ENCODE data around the gene MEMO1. TPM values are rescaled to one million over a fixed set of nuclear protein-coding genes. Genes with fewer than 3 reads are reported as not detected.
A peak's percentile ranks its signal among the peaks of the same experiment; 100 is the strongest.
"Not testable (repeated sequence)": the region's sequence is repeated elsewhere in the genome, so short reads cannot be mapped to it uniquely, and the experiment has no call there.

MEMO1 gene
- total and polyA plus RNA-seq, 4 donors: 30.7 to 38.5 (median 32.2) TPM

- 90 to 92% methylated on average over 1 of the region's 1 CpG for WGBS, 2 donors
- H3K36me3 ChIP-seq (ENCODE audit: control insufficient read depth in 4 of 4, insufficient read depth in 4 of 4, low read length in 4 of 4): peaks cover 0 to 5% (median 1%) of the 10 kb centered on the region in 4 donors
- H3K4me1 ChIP-seq (ENCODE audit: control insufficient read depth in 5 of 5, insufficient read depth in 5 of 5, low read length in 5 of 5): peaks cover 3 to 16% (median 5%) of the 10 kb centered on the region in 5 donors
- H3K9ac ChIP-seq (ENCODE audit: insufficient read depth in 1 of 2, low read length in 2 of 2): no peak overlapping the region
- H3K9me3 ChIP-seq (ENCODE audit: control insufficient read depth in 4 of 4, insufficient read depth in 3 of 4, low read length in 3 of 4): no peaks in the 10 kb centered on the region
- DNase-seq: no peak
- H3K27ac ChIP-seq (ENCODE audit: low read depth in 1 of 2, low read length in 1 of 2): no peak overlapping the region
- H3K4me3 ChIP-seq: no peak overlapping the region
- no peak for TF ChIP-seq CTCF (IDR thresholded peaks at IDR 0.05; ENCODE audit: control extremely low read depth, extremely low read depth)
- no peaks in the 10 kb centered on the region for H3K27me3 ChIP-seq (ENCODE audit: control insufficient read depth in 3 of 3, insufficient read depth in 3 of 3, low read length in 2 of 3)
- ATAC-seq (ENCODE audit: insufficient read depth, low FRiP score): no peak
Observed at GRCh38 chr2:32012872-32013271, 2.1 kb upstream of the MEMO1 start.

GRCh38 chr2:32011485-32011960, 715 bp upstream of the MEMO1 start:
- WGBS, 2 donors: 71 to 73% methylated on average over 5 of the region's 5 CpGs
- Histone ChIP-seq H3K4me3 (no peak overlapping the region), H3K36me3 (ENCODE audit: control insufficient read depth in 4 of 4, insufficient read depth in 4 of 4, low read length in 4 of 4) (no peaks in the 10 kb centered on the region), H3K27ac (ENCODE audit: low read depth in 1 of 2, low read length in 1 of 2) (peak overlapping the region; percentile 9 to 96), H3K9ac (ENCODE audit: insufficient read depth in 1 of 2, low read length in 2 of 2) (peak overlapping the region in 1 of 2 donors; percentile 69), H3K27me3 (ENCODE audit: control insufficient read depth in 3 of 3, insufficient read depth in 3 of 3, low read length in 2 of 3) (no peaks in the 10 kb centered on the region), H3K4me1 (ENCODE audit: control insufficient read depth in 5 of 5, insufficient read depth in 5 of 5, low read length in 5 of 5) (peaks cover 3 to 19% (median 8%) of the 10 kb centered on the region in 5 donors), H3K9me3 (ENCODE audit: control insufficient read depth in 4 of 4, insufficient read depth in 3 of 4, low read length in 3 of 4) (no peaks in the 10 kb centered on the region)
- DNase-seq (no peak), ATAC-seq (ENCODE audit: insufficient read depth, low FRiP score) (no peak)
- no peak for TF ChIP-seq CTCF (IDR thresholded peaks at IDR 0.05; ENCODE audit: control extremely low read depth, extremely low read depth)

- Histone ChIP-seq H3K4me3 (peak overlapping the region; percentile 35), H3K4me1 (ENCODE audit: control insufficient read depth in 5 of 5, insufficient read depth in 5 of 5, low read length in 5 of 5) (peaks cover 3 to 19% (median 12%) of the 10 kb centered on the region in 5 donors), H3K27ac (ENCODE audit: low read depth in 1 of 2, low read length in 1 of 2) (peak overlapping the region; percentile 80 to 98)
- H3K9ac ChIP-seq (ENCODE audit: insufficient read depth in 1 of 2, low read length in 2 of 2); H3K9me3 ChIP-seq (ENCODE audit: control insufficient read depth in 4 of 4, insufficient read depth in 3 of 4, low read length in 3 of 4); H3K36me3 ChIP-seq (ENCODE audit: control insufficient read depth in 4 of 4, insufficient read depth in 4 of 4, low read length in 4 of 4); H3K27me3 ChIP-seq (ENCODE audit: control insufficient read depth in 3 of 3, insufficient read depth in 3 of 3, low read length in 2 of 3): not testable (repeated sequence)
- peak in 1 of 3 donors; percentile 70 for DNase-seq
- ATAC-seq (ENCODE audit: insufficient read depth, low FRiP score): peak; percentile 86
- 0 to 3% methylated on average over 5 to 30 of the region's 43 CpGs for WGBS, 2 donors
Observed at GRCh38 chr2:32010280-32010669, 533 bp downstream of the MEMO1 start.

DNA sequence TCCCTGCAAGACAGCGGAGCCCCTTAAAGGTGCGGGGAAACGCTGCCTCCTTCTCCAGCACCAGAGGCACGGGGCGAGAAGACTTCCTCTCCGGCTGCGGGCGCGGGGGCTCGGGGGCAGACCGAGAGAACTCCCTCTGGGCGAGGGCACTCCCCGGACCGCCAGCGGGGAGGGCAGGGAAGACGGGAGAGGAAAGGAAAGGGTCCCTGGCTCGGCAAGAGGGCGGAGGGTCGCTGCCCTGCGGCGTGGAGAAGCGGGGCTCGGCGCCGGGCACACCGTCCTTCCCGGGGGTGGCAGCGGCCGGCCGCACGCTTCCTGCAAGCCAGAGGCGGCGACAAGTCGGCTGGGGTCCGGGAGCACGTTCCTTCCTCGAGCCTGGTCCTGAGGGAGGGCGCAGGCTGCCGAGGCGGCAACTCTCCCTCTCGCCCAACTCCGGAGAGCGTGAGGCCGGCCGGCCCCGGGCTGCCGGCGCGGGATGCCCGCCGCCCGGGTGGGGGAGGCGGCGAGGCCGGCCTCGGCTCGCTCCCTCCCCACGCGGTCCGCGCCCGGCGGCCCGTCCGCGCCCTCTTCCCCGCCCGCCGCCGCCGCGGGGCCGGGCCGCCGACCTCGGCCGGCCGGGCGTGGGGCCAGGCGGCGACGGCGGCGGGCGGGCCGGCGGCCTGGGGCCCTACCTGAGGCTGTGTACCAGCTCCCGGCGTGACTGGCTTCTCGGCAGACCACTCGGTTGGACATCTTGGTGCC, 1.1 kb downstream of the MEMO1 start:
- H3K27me3 ChIP-seq (ENCODE audit: control insufficient read depth in 3 of 3, insufficient read depth in 3 of 3, low read length in 2 of 3): no peaks in the 10 kb centered on the region
- peaks cover 3 to 19% (median 12%) of the 10 kb centered on the region in 5 donors for H3K4me1 ChIP-seq (ENCODE audit: control insufficient read depth in 5 of 5, insufficient read depth in 5 of 5, low read length in 5 of 5)
- ATAC-seq (ENCODE audit: insufficient read depth, low FRiP score) (peak; percentile 1), DNase-seq (peak; percentile 18 to 30 (median 29))
- peak overlapping the region; percentile 75 for H3K4me3 ChIP-seq
- peak overlapping the region; percentile 86 to 98 for H3K27ac ChIP-seq (ENCODE audit: low read depth in 1 of 2, low read length in 1 of 2)
- no peaks in the 10 kb centered on the region for H3K9me3 ChIP-seq (ENCODE audit: control insufficient read depth in 4 of 4, insufficient read depth in 3 of 4, low read length in 3 of 4)
- no peak for TF ChIP-seq CTCF (IDR thresholded peaks at IDR 0.05; ENCODE audit: control extremely low read depth, extremely low read depth)
- no peaks in the 10 kb centered on the region for H3K36me3 ChIP-seq (ENCODE audit: control insufficient read depth in 4 of 4, insufficient read depth in 4 of 4, low read length in 4 of 4)
- peak overlapping the region; percentile 68 to 84 for H3K9ac ChIP-seq (ENCODE audit: insufficient read depth in 1 of 2, low read length in 2 of 2)
- WGBS, 2 donors: 0% methylated on average over 74 to 91 of the region's 91 CpGs
